Tibial nerve (tissue), 3 donors: Measurements from ENCODE around the gene MAOA.

Experiments
- CTCF ChIP-seq, 5 experiments: fragments of 200-600 bp in 3 of 5; fragments of 450-650 bp in 2 of 5; sonication (generic) in 3 of 5; IDR thresholded peaks; one replicate each; pipeline ENCODE4 v1.5.1; 2016 to 2019; ENCODE audit warnings: antibody characterized with exemption in 5 of 5, mild to moderate bottlenecking in 3 of 5, moderate library complexity in 2 of 5
- POLR2A ChIP-seq, 2 donors: fragments of 450-650 bp; IDR thresholded peaks; one replicate each; pipeline ENCODE4 v1.6.1; 2017; ENCODE audit warnings: antibody characterized with exemption in 2 of 2, mild to moderate bottlenecking in 2 of 2, moderate library complexity in 2 of 2

DNA sequence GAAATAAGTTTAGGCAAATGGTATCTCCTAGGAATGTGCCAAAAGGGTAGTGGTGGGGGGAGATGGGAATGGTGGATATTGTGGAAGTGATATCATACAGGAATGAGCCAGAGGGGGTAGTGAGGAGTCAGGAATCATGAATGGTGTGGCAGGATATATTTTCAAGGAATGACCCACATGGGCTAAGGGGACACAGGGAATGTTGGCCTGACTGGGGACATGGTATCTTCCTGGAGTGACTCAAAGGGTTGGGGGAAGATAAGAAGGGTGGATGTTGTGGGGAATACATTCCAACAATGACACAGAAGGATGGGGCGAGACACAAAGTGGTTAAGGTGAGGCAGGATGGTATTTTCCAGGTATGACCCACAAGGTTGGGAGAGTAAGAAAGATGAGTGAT lies 60.6 kb downstream of the MAOA start:
- TF ChIP-seq CTCF (IDR thresholded peaks at IDR 0.05), result no peak
- TF ChIP-seq POLR2A (IDR thresholded peaks at IDR 0.05), result no peak
